Activated CD4-positive, alpha-beta T cell treated with anti-CD3 and anti-CD28 coated beads for 36 hours (primary cell): ENCODE results near the gene TMEM52. TPM values are rescaled to one million over a fixed set of nuclear protein-coding genes. Genes with fewer than 3 reads are reported as not detected.

ENCODE experiments used
- ATAC-seq: fragments of 200-7000 bp; cut with Tn5 transposase; one replicate; pipeline ENCODE4 v1.10.0; 2021; ENCODE audit warnings: mild to moderate bottlenecking, moderate library complexity
- CTCF ChIA-PET: fragments of 350-600 bp; sonication (Branson Sonifier 250); formaldehyde crosslinking; loops from one replicate; lab custom pipeline; 2021; ENCODE audit warnings: antibody characterized with exemption; lab: Charles Lee
- POLR2A ChIA-PET: fragments of 350-600 bp; sonication (Branson Sonifier 250); formaldehyde crosslinking; loops from one replicate; lab custom pipeline; 2021; ENCODE audit warnings: antibody characterized with exemption, inconsistent platforms; lab: Charles Lee
- DNase-seq: peaks from one replicate; pipeline ENCODE4 v3.0.0-alpha.2; 2020
- H3K27ac Mint-ChIP-seq: one replicate; pipeline ENCODE4 v1.8.0; 2021; ENCODE audit warnings: mixed read lengths
- H3K27me3 Mint-ChIP-seq: one replicate; pipeline ENCODE4 v1.8.0; 2021; ENCODE audit warnings: mixed read lengths
- H3K36me3 Mint-ChIP-seq: one replicate; pipeline ENCODE4 v1.8.0; 2021; ENCODE audit warnings: low read depth, mixed read lengths
- H3K4me1 Mint-ChIP-seq: one replicate; pipeline ENCODE4 v1.8.0; 2021; ENCODE audit warnings: mixed read lengths
- H3K4me3 Mint-ChIP-seq: one replicate; pipeline ENCODE4 v1.8.0; 2021; ENCODE audit warnings: mild to moderate bottlenecking, moderate library complexity, mixed read lengths
- H3K9me3 Mint-ChIP-seq: one replicate; pipeline ENCODE4 v1.8.0; 2021; ENCODE audit warnings: low read depth, mixed read lengths
- intact Hi-C, 2 experiments: fragments of 100-400 bp; cut with DNase I in 1 of 2; cut with micrococcal nuclease in 1 of 2; formaldehyde crosslinking; loops; one replicate each; pipeline versions ENCODE4 v1.14.2 to v1.15.1; 2022 to 2024; cut with DNase I, micrococcal nuclease
- total RNA-seq, 2 experiments: library from RNA; stranded (reverse); gene quantifications; one replicate each; pipeline ENCODE4 v1.2.3, GENCODE V29; 2021

TMEM52 gene
- total RNA-seq, 2 experiments from 2014 or later = 0.88 to 1.1 TPM

DNA sequence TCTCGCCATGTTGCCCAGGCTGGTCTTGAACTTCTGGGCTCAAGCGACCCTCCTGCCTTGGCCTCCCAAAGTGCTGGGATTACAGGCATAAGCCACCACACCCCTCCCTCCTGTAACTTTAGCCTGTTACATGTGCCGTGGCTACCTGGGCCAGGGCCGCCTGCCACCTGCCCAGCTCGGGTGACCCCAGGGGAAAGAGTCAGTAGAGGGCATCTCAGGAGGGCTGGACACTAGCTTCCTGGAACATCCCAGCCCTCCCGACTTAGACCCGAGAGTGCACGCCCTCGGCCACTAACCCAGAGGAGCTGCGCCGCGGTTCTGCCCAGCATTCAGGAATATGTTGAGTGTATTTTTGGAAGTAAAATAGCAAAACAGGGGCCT is 40.4 kb upstream of the TMEM52 start:
- H3K4me3 Mint-ChIP-seq = no peak overlapping the region
- H3K27me3 Mint-ChIP-seq = peaks cover 17% of the 10 kb centered on the region
- peaks cover 14% of the 10 kb centered on the region for H3K4me1 Mint-ChIP-seq
- CTCF ChIA-PET = interaction anchor here (1.0 to 3.8 kb wide), 3 partner anchors 85 to 424 kb away, joined by 3 to 51 read pairs (median 3); no protein-coding TSS in a partner anchor
- peaks cover 3% of the 10 kb centered on the region for H3K9me3 Mint-ChIP-seq
- POLR2A ChIA-PET = no interaction called here
- DNase-seq = no peak
- H3K27ac Mint-ChIP-seq = no peak overlapping the region
- H3K36me3 Mint-ChIP-seq = peaks cover 3% of the 10 kb centered on the region
- ATAC-seq = no peak
- intact Hi-C loops = no loop called here

DNA sequence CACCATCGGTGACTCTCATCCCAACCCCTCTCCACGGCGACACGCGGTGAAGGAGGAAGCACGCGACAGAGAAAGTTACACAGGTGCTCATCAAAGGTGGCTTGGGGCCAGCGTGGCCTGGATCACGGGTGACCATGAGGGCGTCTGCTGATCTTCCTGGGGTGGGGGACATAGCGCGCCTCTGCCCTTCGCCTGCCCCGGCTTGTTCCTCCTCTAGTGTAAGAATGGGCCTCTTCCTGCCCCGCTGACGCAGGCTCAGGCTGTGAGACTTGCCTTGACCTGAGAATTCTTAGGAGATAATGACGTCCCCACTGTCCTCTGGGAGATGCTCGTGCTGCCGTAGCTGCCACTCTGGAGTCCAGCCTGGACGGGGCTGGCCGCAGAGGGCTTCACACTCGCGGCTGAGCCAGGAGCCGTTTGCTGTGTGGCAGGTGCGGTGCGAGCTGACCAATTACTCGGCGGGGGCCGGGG is 39.0 kb upstream of the TMEM52 start:
- ChIA-PET POLR2A (no interaction called here), CTCF (interaction anchor here (1.0 to 3.8 kb wide), 2 partner anchors 14 to 87 kb away, joined by 3 to 51 read pairs; no protein-coding TSS in a partner anchor)
- intact Hi-C loops = no loop called here
- Mint-ChIP-seq H3K27ac (peak overlapping the region; percentile 9), H3K4me1 (peaks cover 14% of the 10 kb centered on the region), H3K36me3 (peaks cover 3% of the 10 kb centered on the region), H3K27me3 (peaks cover 17% of the 10 kb centered on the region), H3K4me3 (no peak overlapping the region), H3K9me3 (peaks cover 3% of the 10 kb centered on the region)
- no peak for DNase-seq
- no peak for ATAC-seq

DNA sequence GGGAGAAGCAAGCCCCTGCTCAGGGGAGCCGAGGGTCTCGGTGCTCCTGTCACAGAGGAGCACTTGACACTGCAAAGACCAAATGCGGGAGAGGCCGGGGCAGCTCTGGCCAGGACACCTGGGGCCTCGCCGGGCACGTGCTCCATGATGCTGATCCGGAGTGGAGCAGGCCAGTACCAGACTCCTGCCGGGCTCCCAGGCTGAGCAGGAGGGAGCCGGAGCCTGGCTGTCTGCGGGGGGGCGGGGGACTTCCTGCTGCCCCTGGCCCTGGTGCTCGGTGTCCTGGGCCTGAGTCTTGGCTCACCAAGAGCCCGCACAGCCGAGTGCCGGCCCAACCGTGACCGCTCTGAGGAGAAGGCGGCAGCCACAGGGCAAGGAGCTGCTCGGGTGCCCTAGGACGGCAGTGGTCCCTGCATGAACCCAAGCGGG is 38.5 kb upstream of the TMEM52 start:
- POLR2A ChIA-PET = no interaction called here
- DNase-seq (no peak), ATAC-seq (no peak)
- H3K27me3 Mint-ChIP-seq = peaks cover 17% of the 10 kb centered on the region
- intact Hi-C loops = no loop called here
- H3K4me1 Mint-ChIP-seq = peaks cover 14% of the 10 kb centered on the region
- H3K9me3 Mint-ChIP-seq = peaks cover 3% of the 10 kb centered on the region
- no peak overlapping the region for H3K27ac Mint-ChIP-seq
- CTCF ChIA-PET = interaction anchor here (0.6 to 1.0 kb wide), 2 partner anchors 13 to 1636 kb away, joined by 3 read pairs; no protein-coding TSS in a partner anchor
- H3K4me3 Mint-ChIP-seq = no peak overlapping the region
- H3K36me3 Mint-ChIP-seq = peaks cover 3% of the 10 kb centered on the region

DNA sequence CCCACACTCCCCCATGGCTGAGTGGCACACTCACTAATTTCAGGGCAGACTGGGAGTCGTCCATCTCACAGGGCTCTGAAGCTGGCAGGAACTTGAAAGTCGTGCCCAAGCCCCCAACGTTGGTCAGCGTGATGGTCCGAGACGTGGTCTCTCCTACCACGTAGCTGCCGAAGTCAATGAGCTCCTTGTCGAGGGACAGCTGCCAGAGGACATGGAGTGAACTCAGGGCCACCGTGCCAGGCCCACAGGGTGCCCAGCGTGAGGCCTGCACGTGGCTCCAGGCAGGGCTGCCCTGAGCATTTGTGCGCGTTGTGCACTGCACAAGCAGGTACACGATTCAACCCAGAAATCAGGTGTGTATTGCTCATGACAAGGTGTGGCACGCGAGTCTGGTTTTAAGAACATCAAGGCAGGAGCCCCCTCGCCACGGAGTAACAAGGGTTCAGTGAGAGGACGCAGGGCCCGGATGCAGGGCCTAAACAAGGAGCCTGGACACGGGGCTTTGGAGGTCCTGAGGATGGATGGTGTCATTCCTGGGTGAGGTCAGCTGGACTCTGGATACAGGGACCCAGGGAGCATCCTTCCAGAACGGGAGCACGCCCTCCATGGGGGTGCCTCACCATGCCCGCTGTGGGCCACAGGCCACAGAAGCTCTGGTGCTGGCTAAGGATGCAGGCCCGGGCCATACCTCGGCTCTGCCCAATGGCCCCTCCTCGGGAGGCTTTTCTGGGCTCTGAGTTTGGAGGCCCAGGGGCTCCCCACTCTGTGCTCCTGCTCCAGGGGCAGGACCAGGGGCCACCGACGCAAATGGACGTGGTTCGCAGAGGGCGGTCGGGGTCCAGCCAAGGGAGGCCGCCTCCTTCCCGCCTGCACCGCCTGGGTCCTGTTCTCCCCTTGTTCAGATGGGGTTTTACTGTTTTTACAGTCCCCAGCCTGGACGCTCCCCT is 37.8 kb upstream of the TMEM52 start:
- intact Hi-C loops = no loop called here
- Mint-ChIP-seq H3K9me3 (peaks cover 3% of the 10 kb centered on the region), H3K4me1 (peaks cover 14% of the 10 kb centered on the region), H3K4me3 (no peak overlapping the region), H3K27ac (no peak overlapping the region), H3K27me3 (peaks cover 17% of the 10 kb centered on the region), H3K36me3 (peaks cover 3% of the 10 kb centered on the region)
- POLR2A ChIA-PET = no interaction called here
- ATAC-seq (no peak), DNase-seq (no peak)
- CTCF ChIA-PET = interaction anchor here (0.6 kb wide), 1 partner anchor 1637 kb away, joined by 3 read pairs; no protein-coding TSS in a partner anchor

DNA sequence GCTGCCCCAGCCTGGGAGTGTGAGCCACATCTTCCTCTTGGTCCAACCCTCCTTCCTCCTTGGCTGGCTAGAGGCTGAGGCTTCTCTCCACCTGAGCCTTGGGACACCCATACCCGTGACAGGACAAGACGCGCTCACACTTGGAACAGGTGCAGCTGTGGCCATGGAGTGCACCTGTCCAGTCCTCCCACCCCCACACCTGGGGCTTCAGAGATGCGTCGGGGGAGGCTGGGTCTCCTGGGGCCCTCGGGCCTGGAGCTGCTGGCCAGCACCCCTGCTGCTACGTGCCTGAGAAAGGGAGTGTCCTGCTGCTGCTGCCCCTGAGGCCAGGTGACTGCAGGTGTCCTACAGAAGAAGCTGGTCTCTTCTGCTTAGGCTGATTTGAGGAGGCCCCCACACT is 37.0 kb upstream of the TMEM52 start:
- DNase-seq = no peak
- Mint-ChIP-seq H3K36me3 (peaks cover 3% of the 10 kb centered on the region), H3K27ac (no peak overlapping the region), H3K4me3 (no peak overlapping the region), H3K9me3 (peaks cover 8% of the 10 kb centered on the region), H3K4me1 (peaks cover 14% of the 10 kb centered on the region), H3K27me3 (peaks cover 16% of the 10 kb centered on the region)
- ATAC-seq = no peak
- CTCF ChIA-PET = interaction anchor here (0.6 to 0.8 kb wide), 2 partner anchors 89 to 185 kb away, joined by 3 read pairs; no protein-coding TSS in a partner anchor
- POLR2A ChIA-PET = interaction anchor here (0.5 kb wide), 1 partner anchor 52 kb away, joined by 3 read pairs; no protein-coding TSS in a partner anchor
- intact Hi-C loops = no loop called here

DNA sequence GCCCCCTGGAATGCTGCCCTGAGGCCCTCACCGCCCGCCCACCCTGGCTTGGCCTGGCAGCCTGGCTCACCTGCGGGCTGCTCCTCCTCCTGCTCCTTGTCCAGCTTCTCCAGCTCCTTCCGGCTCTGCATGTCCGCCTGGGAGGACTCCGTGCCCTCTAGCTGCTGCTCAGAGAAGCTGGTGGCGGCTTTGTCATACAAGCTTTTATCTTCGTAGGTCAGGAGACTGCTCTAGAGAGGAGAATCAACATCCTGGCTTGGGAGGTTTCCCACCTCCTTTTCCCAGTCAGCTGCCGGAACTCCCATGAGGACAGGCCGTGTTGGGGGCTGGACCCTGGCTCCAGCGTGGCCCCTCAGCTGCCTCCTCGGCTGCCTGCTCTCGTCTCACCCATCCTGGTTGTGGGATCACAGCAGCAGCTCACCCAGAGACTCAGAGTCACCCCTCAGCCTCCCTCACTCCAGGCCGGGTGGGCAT is 36.6 kb upstream of the TMEM52 start:
- Mint-ChIP-seq H3K4me3 (no peak overlapping the region), H3K4me1 (peaks cover 14% of the 10 kb centered on the region), H3K27me3 (peaks cover 14% of the 10 kb centered on the region), H3K27ac (no peak overlapping the region), H3K36me3 (peaks cover 3% of the 10 kb centered on the region), H3K9me3 (peaks cover 13% of the 10 kb centered on the region)
- POLR2A ChIA-PET = interaction anchor here (0.5 kb wide), 1 partner anchor 52 kb away, joined by 3 read pairs; no protein-coding TSS in a partner anchor
- DNase-seq (no peak), ATAC-seq (no peak)
- intact Hi-C loops = no loop called here
- CTCF ChIA-PET = interaction anchor here (0.6 to 0.8 kb wide), 3 partner anchors 89 to 457 kb away, joined by 3 read pairs; partner anchors contain the start of gene PEX10

DNA sequence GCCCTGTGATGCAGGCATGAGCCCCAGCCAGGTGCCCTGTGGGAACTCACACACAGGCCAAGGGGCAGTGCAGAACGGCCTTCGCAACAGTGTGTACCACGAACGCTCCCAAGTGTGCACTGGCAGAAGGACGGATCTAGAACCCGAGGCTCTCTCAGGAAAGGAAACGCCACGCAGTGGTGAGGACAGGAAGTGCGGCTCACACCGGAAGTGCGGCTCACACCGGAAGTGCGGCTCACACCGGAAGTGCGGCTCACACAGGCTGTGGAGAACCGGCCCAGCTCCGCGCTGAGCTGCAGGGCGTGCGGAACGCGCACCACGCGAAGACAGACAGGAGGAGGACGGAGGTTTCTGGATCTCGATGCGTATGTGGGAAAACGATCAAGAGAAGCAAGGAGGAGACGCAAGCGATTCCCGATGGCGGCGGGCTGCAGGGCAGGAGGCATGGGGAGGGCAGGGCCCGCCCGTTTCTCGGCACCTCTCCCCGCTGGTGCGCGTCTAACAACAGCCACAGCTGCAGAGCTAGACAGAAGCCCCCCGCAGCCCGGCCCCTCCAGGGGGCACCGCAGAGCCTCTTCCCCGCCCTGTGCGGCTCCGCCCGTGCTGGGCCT is 35.9 kb upstream of the TMEM52 start:
- POLR2A ChIA-PET = no interaction called here
- peaks cover 12% of the 10 kb centered on the region for H3K27me3 Mint-ChIP-seq
- peaks cover 3% of the 10 kb centered on the region for H3K36me3 Mint-ChIP-seq
- intact Hi-C loops = no loop called here
- peaks cover 14% of the 10 kb centered on the region for H3K9me3 Mint-ChIP-seq
- peaks cover 11% of the 10 kb centered on the region for H3K4me1 Mint-ChIP-seq
- peak; percentile 65 for DNase-seq
- H3K27ac Mint-ChIP-seq = peak overlapping the region; percentile 83
- H3K4me3 Mint-ChIP-seq = peak overlapping the region; percentile 19
- ATAC-seq = no peak
- CTCF ChIA-PET = interaction anchor here (0.6 kb wide), 1 partner anchor 458 kb away, joined by 3 read pairs; the partner anchor contains the start of gene PEX10

DNA sequence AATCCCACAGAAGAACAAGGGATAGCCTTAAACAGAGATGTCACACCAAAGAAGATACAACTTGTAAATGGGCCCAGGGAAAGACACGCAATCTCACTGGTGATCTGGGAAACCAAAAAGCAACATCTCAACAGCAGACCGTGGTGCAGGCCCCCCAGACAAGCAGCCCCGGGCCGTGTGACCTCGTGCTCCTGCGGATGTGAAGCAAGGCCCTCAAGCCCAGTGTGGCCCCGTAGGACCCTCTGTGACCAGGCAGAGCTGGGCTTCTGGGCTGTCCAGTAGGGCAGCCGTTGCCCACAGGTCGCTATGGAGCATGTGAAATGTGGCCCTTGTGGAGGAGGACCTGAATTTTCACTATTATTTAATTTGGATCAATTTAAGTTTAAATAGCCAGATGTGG is 34.9 kb upstream of the TMEM52 start:
- ChIA-PET CTCF (no interaction called here), POLR2A (no interaction called here)
- H3K27ac Mint-ChIP-seq = no peak overlapping the region
- intact Hi-C loops = no loop called here
- peaks cover 3% of the 10 kb centered on the region for H3K36me3 Mint-ChIP-seq
- no peak overlapping the region for H3K4me3 Mint-ChIP-seq
- peaks cover 11% of the 10 kb centered on the region for H3K27me3 Mint-ChIP-seq
- H3K4me1 Mint-ChIP-seq = peaks cover 4% of the 10 kb centered on the region
- ATAC-seq = no peak
- DNase-seq = no peak
- peaks cover 14% of the 10 kb centered on the region for H3K9me3 Mint-ChIP-seq

DNA sequence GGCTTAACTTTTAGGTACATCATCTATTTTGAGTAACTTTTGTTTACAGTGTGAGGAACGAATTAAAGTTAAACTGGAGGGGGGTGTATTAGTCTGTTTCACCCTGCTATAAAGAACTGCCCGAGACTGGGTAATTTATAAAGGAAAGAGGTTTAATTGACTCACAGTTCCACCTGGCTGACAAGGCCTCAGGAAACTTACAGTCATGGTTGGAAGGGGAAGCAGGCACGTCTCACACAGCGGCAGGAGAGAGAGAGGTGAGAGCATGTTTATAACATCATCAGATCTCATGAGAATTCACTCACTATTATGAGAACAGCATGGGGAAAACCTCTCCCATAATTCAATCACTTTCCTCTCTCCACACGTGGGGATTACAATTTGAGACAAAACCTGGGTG is 31.9 kb upstream of the TMEM52 start:
- H3K36me3 Mint-ChIP-seq = peaks cover 3% of the 10 kb centered on the region
- intact Hi-C loops = no loop called here
- no peak overlapping the region for H3K4me3 Mint-ChIP-seq
- ChIA-PET POLR2A (no interaction called here), CTCF (no interaction called here)
- DNase-seq = no peak
- H3K4me1 Mint-ChIP-seq = peaks cover 4% of the 10 kb centered on the region
- no peak for ATAC-seq
- no peak overlapping the region for H3K27ac Mint-ChIP-seq
- peaks cover 6% of the 10 kb centered on the region for H3K27me3 Mint-ChIP-seq
- peaks cover 14% of the 10 kb centered on the region for H3K9me3 Mint-ChIP-seq

DNA sequence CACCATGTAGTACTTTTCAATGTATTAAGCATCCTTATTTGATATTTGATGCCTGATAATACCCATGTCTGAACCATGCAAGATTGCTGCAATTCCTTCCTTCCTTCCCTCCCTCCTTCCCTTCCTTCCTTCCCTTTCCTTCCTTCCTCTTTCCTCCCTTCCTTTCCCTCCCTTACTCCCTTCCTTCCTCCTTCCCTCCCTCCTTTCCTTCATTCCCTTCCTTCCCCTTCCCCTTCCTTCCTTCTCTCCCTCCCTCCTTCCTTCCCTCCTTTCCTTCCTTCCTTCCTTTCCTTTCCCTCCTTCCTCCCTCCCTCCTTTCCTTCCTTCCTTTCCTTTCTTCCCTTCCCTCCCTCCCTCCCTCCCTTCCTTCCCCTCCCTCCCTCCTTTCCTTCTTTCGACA is 29.7 kb upstream of the TMEM52 start:
- ChIA-PET POLR2A (no interaction called here), CTCF (interaction anchor here (1.2 to 1.3 kb wide), 2 partner anchors 12 to 144 kb away, joined by 4 to 5 read pairs; no protein-coding TSS in a partner anchor)
- H3K27ac Mint-ChIP-seq = no peak overlapping the region
- H3K9me3 Mint-ChIP-seq = peaks cover 11% of the 10 kb centered on the region
- peaks cover 2% of the 10 kb centered on the region for H3K4me1 Mint-ChIP-seq
- H3K4me3 Mint-ChIP-seq = no peak overlapping the region
- DNase-seq = no peak
- no peak for ATAC-seq
- intact Hi-C loops = no loop called here
- H3K27me3 Mint-ChIP-seq = peaks cover 7% of the 10 kb centered on the region
- H3K36me3 Mint-ChIP-seq = no peaks in the 10 kb centered on the region

DNA sequence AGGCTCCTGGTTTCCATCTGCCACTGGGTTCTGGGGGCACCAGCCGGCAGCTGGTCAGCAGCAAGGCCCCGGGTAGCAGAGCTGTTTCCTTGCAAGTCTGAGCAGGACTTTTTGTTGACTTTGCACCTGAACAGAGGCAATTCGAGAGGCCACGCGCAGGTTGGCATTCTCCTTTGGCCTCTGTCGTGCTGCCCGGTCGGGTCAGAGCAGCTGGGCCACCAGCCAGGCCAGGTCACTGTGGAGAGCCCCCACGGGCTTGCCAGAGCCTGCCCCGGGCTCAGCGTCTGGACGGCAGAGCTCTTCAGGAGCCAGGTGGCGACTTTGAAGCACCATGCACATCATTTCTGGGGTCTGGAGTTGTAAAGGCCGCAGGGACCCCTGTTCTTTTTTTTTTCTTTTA is 28.4 kb upstream of the TMEM52 start:
- ChIA-PET POLR2A (no interaction called here), CTCF (interaction anchor here (0.8 to 1.3 kb wide), 3 partner anchors 13 to 120 kb away, joined by 4 to 5 read pairs (median 4); no protein-coding TSS in a partner anchor)
- no peak overlapping the region for H3K27ac Mint-ChIP-seq
- no peak overlapping the region for H3K4me3 Mint-ChIP-seq
- peaks cover 3% of the 10 kb centered on the region for H3K4me1 Mint-ChIP-seq
- H3K27me3 Mint-ChIP-seq = peaks cover 7% of the 10 kb centered on the region
- H3K9me3 Mint-ChIP-seq = peaks cover 11% of the 10 kb centered on the region
- no peak for DNase-seq
- no peaks in the 10 kb centered on the region for H3K36me3 Mint-ChIP-seq
- ATAC-seq = no peak
- intact Hi-C loops = no loop called here
